Stimulated activated CD8-positive, alpha-beta memory T cell treated with anti-CD3 and anti-CD28 coated beads, Interleukin-2, amount 100 ng/mL, for 48 hours (primary cell): Measurements from ENCODE around the gene GRID2.
"Not testable (repeated sequence)": the region's sequence is repeated elsewhere in the genome, so short reads cannot be mapped to it uniquely, and the experiment has no call there.

Experiments used
- DNase-seq, 2 donors: peaks; one replicate each; pipeline ENCODE4 v3.0.0-alpha.2; 2020; ENCODE audit warnings: low read depth in 2 of 2

GRID2 gene

DNA sequence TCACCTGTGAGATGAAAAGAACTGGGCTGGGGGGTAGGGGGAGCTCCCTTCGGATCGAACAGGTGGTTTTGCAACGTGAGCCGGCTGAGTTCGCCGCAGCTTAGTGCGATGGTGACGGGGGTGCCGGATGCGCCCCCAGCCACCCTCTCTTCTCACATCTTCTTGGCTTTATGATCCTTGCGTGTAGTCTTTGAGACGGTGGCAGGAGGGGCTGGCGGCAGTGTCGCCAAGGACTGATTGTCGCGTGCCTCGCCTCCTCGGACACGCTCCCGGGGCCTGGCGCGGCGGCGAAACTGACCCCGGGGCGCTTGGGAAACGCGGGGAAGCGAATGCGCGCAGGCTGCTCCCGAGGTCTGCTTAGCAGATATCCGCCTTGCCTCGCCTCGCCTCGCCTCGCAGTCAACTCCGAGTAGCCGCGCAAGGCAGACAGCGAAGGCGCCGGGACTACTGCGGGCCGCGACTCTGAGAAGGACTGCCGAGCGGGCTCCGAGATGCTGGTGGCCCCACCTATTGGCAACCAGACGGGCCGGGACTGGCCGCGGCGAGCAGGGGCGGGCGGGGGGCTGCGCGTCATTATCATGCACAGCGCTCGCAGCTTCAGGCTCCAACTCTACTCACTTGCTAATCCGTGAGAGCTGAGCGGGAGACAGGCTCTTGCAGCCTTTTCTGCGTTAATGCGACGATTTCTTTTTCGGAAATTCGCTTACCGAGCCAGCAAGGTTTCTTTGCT is 1.5 kb downstream of the GRID2 start:
- DNase-seq, result no peak

- no peak for DNase-seq
Measured at GRCh38 chr4:92305878-92306520, 2.2 kb downstream of the GRID2 start.

DNA sequence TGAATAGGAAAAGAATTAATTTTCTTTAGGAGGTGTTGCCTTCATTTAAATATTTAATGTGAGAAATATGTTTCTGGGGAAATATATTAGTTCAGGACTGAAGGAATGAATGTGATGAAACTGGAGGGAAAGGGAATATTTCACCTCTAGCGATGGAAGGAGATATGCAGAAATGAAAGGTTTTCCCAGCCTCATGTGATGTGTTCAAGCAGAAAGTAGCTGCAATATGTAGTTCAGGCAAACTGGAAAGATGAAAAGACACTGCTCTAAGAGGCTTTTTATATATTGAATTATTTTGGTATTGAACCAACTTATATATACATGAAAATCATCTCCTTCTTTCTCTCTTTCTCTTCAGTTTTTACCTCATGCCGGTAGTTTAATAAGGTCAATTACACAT is 3.4 kb downstream of the GRID2 start:
- DNase-seq, result no peak

- DNase-seq, result no peak
Measured at GRCh38 chr4:92307866-92308265, 4.1 kb downstream of the GRID2 start.

DNA sequence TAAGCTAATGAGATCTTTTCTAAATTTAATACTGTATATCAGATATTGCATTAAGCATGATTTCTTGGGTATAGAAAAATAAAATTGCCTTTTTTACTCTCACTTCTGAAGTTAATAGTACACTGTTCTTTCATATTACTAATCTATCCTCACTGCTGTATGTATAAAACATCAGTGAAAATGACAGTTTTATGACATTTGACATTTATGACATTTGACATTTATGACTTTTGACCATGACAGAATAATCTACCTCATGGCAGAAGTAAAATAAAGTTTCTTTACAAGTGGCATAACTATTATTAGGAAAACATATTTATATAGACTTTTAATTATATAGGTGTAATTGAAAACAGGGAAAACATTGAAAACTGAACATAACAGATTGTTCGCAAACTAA is 13.3 kb downstream of the GRID2 start:
- no peak for DNase-seq

- no peak for DNase-seq
Measured at GRCh38 chr4:92328095-92328494, 24.3 kb downstream of the GRID2 start.

GRCh38 chr4:92333016-92333415 is 29.2 kb downstream of the GRID2 start:
- DNase-seq, result no peak

GRCh38 chr4:92334716-92335350 is 31.1 kb downstream of the GRID2 start:
- DNase-seq, result no peak

DNA sequence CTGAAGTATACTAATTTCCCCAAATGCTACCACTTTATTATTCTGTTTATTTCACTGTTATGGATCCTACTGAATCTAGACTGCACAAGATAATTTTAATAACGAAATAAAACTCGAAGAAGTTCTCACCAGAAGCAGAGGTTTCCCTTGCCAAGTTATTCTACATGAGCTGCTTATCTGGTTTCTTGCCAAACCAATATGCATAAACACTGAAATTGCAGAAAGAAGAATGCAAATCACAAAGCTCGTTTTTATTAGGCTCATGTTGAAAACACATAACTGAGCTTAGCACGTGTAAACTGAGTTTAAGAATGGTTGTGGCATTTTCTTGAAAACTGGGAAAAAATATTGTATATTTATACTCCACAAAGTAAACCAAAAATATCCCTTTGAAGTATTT is 35.9 kb downstream of the GRID2 start:
- no peak for DNase-seq

- no peak for DNase-seq
Measured at GRCh38 chr4:92344216-92344615, 40.5 kb downstream of the GRID2 start.

GRCh38 chr4:92346289-92346688 is 42.5 kb downstream of the GRID2 start:
- no peak for DNase-seq

DNA sequence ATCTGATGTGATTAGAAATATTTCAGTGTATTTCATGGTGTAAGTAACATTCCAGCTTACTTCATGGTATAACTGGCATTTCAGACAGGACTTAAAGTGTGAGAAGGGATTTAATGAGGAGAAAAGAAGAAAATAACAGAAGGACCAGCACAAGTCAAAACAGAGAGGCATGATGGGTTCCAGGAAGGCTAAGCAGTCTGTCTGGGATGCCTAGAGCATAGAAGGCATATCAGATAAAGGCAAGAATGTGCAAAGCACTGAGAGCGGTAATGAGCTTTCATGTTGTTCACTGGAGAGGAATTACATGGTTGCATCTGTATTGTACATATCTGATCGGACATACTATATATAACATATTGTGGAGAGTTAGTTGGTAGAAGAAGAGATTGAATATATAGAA is 54.2 kb downstream of the GRID2 start:
- DNase-seq, result no peak

GRCh38 chr4:92359491-92359890 is 55.7 kb downstream of the GRID2 start:
- DNase-seq, result no peak

- no peak for DNase-seq
Measured at GRCh38 chr4:92362028-92362427, 58.3 kb downstream of the GRID2 start.

GRCh38 chr4:92368653-92369052 is 64.9 kb downstream of the GRID2 start:
- DNase-seq, result no peak

GRCh38 chr4:92381616-92382015 is 77.8 kb downstream of the GRID2 start:
- DNase-seq, result no peak

DNA sequence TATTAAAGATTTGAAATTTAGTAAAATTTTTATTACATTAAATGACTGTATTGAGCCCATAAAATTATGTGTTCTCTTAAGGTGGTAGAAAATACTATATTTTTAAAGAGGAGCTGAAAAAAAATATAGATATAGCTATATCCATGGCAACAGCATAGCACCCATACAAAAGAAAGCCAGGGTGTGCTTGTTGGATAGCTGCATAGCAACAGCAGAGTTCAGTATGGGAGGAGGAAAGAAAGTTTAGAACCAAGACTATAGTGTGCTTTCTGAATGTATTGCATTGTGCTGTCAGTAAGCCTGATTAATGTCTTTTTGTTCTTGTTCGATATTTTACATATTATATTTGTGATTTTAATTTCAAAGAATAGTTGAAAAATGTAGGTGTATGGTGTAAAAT is 78.4 kb downstream of the GRID2 start:
- no peak for DNase-seq

- DNase-seq, result no peak
Measured at GRCh38 chr4:92387459-92388069, 83.8 kb downstream of the GRID2 start.

- no peak for DNase-seq
Measured at GRCh38 chr4:92399032-92399431, 95.3 kb downstream of the GRID2 start.

GRCh38 chr4:92403525-92403924 is 99.8 kb downstream of the GRID2 start:
- not testable (repeated sequence) for DNase-seq

DNA sequence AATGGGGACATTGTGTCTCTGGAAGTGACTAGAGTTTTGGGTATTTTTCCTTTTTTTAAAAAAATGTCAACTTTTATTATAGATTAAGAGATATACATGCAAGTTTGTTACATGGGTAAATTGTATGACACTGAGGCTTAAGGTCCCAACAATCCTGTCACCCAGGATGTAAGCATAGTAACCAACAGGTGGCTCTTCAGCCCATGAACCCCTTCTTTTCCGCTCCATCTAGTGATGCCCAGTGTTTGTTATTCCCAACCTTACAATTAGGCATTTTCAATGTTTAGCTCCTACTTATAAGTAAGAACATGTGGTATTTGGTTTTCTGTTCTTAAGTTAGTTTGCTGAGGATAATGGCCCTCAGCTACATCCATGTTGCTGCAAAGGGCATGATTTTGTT is 102.7 kb downstream of the GRID2 start:
- no peak for DNase-seq

- DNase-seq, result no peak
Measured at GRCh38 chr4:92421920-92422319, 118.2 kb downstream of the GRID2 start.

GRCh38 chr4:92433272-92433758 is 129.5 kb downstream of the GRID2 start:
- DNase-seq, result no peak
